Prostate gland (tissue), 2 donors: ENCODE results near the gene ACTN2. TPM values are rescaled to one million over a fixed set of nuclear protein-coding genes. Genes with fewer than 3 reads are reported as not detected.

Experiments
- DNase-seq: peaks from one replicate; pipeline ENCODE4 v3.0.0-alpha.2; 2019; ENCODE audit warnings: low spot score
- H3K27ac ChIP-seq, 2 donors: fragments of 200-600 bp; sonication (generic); 2 replicates each; pipeline ENCODE4 v1.5.1; 2017 to 2019
- H3K27me3 ChIP-seq: fragments of 200-600 bp; sonication (generic); replicated peaks from 2 replicates; pipeline ENCODE4 v1.5.1; 2019; ENCODE audit not compliant: insufficient read depth
- H3K36me3 ChIP-seq, 2 donors: fragments of 200-600 bp; sonication (generic); 1 replicate in 1 of 2; 2 replicates in 1 of 2; pipeline versions ENCODE4 v1.5.1 to v1.8.1; 2017 to 2019
- H3K4me1 ChIP-seq: fragments of 200-600 bp; sonication (generic); replicated peaks from 2 replicates; pipeline ENCODE4 v1.5.1; 2019
- H3K4me3 ChIP-seq, 2 donors: fragments of 200-600 bp; sonication (generic); 2 replicates each; pipeline ENCODE4 v1.5.1; 2017 to 2019
- H3K9me3 ChIP-seq: fragments of 200-600 bp; sonication (generic); 2 replicates; pipeline ENCODE4 v1.5.1; 2017
- POLR2A ChIP-seq: fragments of 450-650 bp; IDR thresholded peaks from one replicate; pipeline ENCODE4 v1.6.1; 2016; ENCODE audit warnings: antibody characterized with exemption, mild to moderate bottlenecking
- POLR2AphosphoS5 ChIP-seq: sonication (generic); formaldehyde crosslinking; IDR thresholded peaks from one replicate; pipeline ENCODE4 v1.6.1; 2017; ENCODE audit warnings: antibody characterized with exemption
- WGBS: methylation state at CpG from one replicate; pipeline ENCODE4 v1.1.5; 2018; 5-methylcytosine and 5-hydroxymethylcytosine counted together
- intact Hi-C: fragments of 100-400 bp; cut with DNase I; formaldehyde crosslinking; loops from one replicate; pipeline ENCODE4 v1.14.2; 2022
- total RNA-seq, 2 donors: library from RNA; depleted of rRNA; stranded (reverse); fragments of >200 nt; gene quantifications; one replicate each; pipeline ENCODE4 v1.1.0, GENCODE V29; 2016
- TF ChIP-seq, protein P1 (sequence below), 4 experiments: fragments of 200-600 bp in 2 of 4; fragments of 450-650 bp in 2 of 4; sonication (generic) in 2 of 4; IDR thresholded peaks; 1 replicate in 3 of 4; 2 replicates in 1 of 4; pipeline ENCODE4 v1.5.1; 2016 to 2019; ENCODE audit warnings: antibody characterized with exemption in 4 of 4, mild to moderate bottlenecking in 2 of 4, moderate library complexity in 2 of 4

ACTN2 gene
- 10 to 100 TPM in 1 of 2 donors, 1 to 10 TPM in 1; 7.6 to 36.4 TPM for total RNA-seq

- no peaks in the 10 kb centered on the region for H3K4me1 ChIP-seq
- H3K36me3 ChIP-seq, result no peaks in the 10 kb centered on the region
- no peak for DNase-seq
- H3K27me3 ChIP-seq, result peaks cover 4% of the 10 kb centered on the region
- TF ChIP-seq POLR2A (no peak), POLR2AphosphoS5 (no peak)
- TF ChIP-seq, protein P1, sequence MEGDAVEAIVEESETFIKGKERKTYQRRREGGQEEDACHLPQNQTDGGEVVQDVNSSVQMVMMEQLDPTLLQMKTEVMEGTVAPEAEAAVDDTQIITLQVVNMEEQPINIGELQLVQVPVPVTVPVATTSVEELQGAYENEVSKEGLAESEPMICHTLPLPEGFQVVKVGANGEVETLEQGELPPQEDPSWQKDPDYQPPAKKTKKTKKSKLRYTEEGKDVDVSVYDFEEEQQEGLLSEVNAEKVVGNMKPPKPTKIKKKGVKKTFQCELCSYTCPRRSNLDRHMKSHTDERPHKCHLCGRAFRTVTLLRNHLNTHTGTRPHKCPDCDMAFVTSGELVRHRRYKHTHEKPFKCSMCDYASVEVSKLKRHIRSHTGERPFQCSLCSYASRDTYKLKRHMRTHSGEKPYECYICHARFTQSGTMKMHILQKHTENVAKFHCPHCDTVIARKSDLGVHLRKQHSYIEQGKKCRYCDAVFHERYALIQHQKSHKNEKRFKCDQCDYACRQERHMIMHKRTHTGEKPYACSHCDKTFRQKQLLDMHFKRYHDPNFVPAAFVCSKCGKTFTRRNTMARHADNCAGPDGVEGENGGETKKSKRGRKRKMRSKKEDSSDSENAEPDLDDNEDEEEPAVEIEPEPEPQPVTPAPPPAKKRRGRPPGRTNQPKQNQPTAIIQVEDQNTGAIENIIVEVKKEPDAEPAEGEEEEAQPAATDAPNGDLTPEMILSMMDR (IDR thresholded peaks at IDR 0.05), result no peak
- peak within 1 kb of the TSS; percentile 19 to 30 for H3K4me3 ChIP-seq
- no peaks in the 10 kb centered on the region for H3K9me3 ChIP-seq
- H3K27ac ChIP-seq, result no peak within 1 kb of the TSS
- WGBS, result 10% methylated on average over 57 of the region's 93 CpGs
- intact Hi-C loops, result no loop called here
Observed at GRCh38 chr1:236685917-236686814, at the start of gene ACTN2. Gene ACTN2 (plus strand): TSS chr1:236686499. CDS start chr1:236686674, 175 bp downstream.

DNA sequence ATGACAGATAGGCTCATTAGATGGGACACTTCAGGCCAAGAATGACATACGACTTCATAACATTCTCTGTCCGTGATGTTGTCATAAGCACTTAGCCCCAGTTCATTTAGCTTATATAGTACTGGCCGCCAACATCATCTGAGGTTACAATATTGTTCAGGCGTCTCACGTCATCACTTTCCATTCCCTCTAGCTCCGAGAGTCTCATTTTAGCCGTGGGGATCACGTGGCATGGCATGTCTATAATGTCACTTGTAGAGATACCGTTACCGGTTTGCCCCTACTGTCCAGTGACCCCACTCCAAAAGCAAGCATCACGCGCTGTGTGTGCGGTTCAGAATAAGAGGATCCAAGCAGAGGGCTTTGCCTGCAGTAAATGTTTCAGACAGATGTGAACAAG is 47.4 kb upstream of the ACTN2 start:
- Histone ChIP-seq H3K4me3 (no peak overlapping the region), H3K27ac (no peak overlapping the region), H3K4me1 (no peaks in the 10 kb centered on the region), H3K9me3 (no peaks in the 10 kb centered on the region), H3K36me3 (no peaks in the 10 kb centered on the region), H3K27me3 (no peaks in the 10 kb centered on the region)
- no peak for TF ChIP-seq POLR2AphosphoS5
- WGBS, result 86% methylated on average over 13 of the region's 13 CpGs
- no peak for DNase-seq
- intact Hi-C loops, result no loop called here

DNA sequence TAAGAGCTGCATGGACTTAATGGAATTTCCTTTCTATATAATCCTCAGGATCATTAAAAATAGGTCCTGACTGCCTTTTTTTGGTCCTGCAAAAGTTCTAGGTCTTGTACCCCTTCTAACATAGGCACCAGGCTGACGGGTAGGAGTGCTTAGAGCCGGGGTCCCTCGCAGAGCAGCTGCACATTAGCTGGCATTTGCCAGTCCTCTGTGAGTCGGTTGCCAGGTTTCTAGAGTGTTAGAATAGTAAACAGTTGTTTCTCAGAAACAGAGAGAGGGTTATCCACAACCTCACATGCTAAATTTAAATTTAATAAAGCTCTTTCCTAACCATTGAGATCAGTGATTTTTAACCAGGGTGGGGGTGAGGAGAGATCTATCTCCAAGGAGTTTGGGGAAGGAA is 46.6 kb upstream of the ACTN2 start:
- intact Hi-C loops, result no loop called here
- Histone ChIP-seq H3K9me3 (no peaks in the 10 kb centered on the region), H3K4me1 (no peaks in the 10 kb centered on the region), H3K4me3 (no peak overlapping the region), H3K36me3 (no peaks in the 10 kb centered on the region), H3K27ac (no peak overlapping the region), H3K27me3 (no peaks in the 10 kb centered on the region)
- no peak for DNase-seq
- WGBS, result 74% methylated on average over 4 of the region's 4 CpGs
- TF ChIP-seq POLR2A, result no peak

GRCh38 chr1:236642763-236643162 is 43.5 kb upstream of the ACTN2 start:
- Histone ChIP-seq H3K27me3 (no peaks in the 10 kb centered on the region), H3K4me1 (no peaks in the 10 kb centered on the region), H3K27ac (no peak overlapping the region), H3K9me3 (no peaks in the 10 kb centered on the region), H3K4me3 (no peak overlapping the region), H3K36me3 (no peaks in the 10 kb centered on the region)
- intact Hi-C loops, result no loop called here
- WGBS, result 86% methylated on average over 4 of the region's 4 CpGs
- DNase-seq, result no peak
- TF ChIP-seq POLR2AphosphoS5 (no peak), POLR2A (no peak)
- TF ChIP-seq, protein P1 (IDR thresholded peaks at IDR 0.05), result no peak

- no peaks in the 10 kb centered on the region for H3K27me3 ChIP-seq
- H3K4me1 ChIP-seq, result no peaks in the 10 kb centered on the region
- intact Hi-C loops, result no loop called here
- 83% methylated on average over 5 of the region's 5 CpGs for WGBS
- no peaks in the 10 kb centered on the region for H3K36me3 ChIP-seq
- no peak overlapping the region for H3K4me3 ChIP-seq
- DNase-seq, result no peak
- H3K27ac ChIP-seq, result no peak overlapping the region
- no peaks in the 10 kb centered on the region for H3K9me3 ChIP-seq
- TF ChIP-seq POLR2AphosphoS5 (no peak), POLR2A (no peak)
- TF ChIP-seq, protein P1 (IDR thresholded peaks at IDR 0.05), result no peak
Observed at GRCh38 chr1:236645016-236645680, 41.2 kb upstream of the ACTN2 start.
